GM18867 (cell line): ENCODE measurements around the gene PARK7.

Experiments
- ATAC-seq: cut with Tn5 transposase; IDR thresholded peaks from one replicate; pipeline ENCODE4 v1.9.1; 2021; ENCODE audit warnings: mild to moderate bottlenecking, moderate library complexity; ENCODE audit not compliant: unreplicated experiment

PARK7 gene

DNA sequence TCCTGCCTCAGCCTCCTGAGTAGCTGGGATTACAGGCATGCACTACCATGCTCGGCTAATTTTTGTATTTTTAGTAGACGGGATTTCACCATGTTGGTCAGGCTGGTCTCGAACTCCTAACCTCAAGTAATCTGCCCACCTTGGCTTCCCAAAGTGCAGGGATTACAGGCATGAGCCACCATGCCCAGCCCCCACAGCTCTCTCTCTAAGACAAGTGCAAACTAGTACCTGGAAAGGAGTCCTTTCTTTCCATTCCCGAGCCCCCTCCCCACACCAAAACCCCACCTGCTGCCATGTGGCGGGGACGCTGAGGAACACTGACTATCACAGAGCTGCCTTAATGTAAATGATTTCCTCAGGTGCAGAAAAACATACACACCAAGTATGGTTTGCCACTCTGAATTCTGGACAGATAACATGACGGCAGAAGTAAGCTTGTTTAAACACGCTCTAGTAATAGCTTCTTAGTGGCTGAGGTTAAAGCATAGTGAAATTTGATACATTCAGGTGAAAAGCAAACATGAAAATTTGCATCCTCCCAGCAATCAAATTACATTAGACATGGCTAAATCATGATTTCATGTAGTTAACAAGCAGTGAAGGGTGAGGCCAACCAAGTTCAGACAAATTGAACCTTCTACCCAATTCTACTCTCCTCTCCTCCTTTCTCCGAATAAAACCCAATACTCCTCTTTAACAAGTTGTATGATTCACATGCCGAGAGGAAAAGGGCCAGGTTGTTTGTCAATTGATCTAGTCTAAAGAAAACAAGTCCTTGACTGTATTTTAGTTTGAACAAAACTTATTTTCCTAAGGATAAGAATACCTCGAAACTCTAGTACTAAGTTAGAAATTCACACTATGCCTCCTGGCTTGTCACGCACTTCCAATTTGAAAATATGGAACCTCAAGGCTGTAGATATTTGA is 44.8 kb downstream of the PARK7 start:
- no peak for ATAC-seq

DNA sequence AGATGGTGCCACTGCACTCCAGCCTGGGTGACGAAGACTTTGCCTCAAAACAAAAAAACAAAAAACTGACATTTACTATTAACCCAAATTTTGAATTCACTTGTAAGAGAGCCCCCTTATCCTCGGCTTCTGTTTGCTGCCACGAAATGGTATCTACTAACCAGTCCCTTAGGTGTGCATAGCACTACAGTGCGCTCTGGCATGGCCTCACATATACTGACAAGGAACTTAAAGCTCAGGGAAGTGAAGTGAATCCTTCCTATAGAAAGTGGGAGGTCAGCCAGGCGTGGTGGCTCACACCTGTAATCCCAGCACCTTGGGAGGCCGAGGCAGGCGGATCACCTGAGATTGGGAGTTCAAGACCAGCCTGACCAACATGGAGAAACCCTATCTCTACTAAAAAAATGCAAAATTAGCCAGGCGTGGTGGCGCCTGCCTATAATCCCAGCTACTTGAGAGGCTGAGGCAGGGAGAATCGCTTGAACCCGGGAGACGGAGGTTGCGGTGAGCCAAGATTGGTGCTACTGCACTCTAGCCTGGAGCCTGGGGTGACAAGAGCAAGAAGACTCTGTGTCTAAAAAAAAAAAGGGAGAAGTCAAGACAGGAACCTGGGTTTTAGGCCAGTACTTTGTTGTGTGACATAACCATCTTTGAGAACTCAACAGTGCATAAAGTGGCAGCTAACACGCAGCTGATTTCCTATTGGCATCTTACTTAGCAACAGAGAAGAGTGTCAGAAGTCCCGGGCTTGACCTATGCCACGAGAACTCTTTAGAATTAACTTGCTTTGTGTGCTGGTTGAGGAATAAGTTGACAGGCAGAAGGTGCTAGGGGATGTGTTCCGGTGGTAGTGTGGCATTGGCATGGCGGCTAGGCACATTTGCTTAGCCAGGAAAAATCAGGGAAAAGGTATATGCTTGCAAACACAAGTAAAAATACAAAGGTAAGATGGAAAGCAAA is 47.8 kb downstream of the PARK7 start:
- no peak for ATAC-seq

DNA sequence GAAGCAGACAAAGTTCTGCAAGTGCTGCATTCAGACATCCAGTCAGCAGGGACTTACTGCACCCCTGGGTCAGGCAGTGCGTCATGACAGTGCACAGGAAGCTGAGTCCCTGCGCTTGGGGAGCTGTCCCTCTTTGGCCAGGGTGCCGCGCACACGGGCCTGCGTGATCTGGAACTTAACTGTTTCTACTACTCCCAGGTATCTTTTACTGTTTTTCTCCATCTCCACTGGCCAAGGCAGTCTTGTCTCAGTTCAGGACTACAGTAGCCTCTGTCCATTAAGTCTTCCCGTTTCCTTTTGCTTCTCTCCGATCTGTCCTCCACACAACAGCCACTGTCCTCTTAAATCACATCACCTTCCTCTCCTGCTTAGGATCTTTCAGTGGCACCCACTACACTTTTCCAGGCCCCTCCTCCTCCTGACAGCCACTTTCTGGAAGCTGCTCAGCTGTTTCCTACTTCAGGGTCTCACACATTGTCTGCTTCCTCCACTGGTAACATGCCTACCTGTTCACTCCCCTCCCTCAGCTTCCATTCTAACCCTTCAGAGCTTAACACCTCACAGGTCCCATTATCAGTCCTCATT is 48.7 kb downstream of the PARK7 start:
- ATAC-seq, result no peak

DNA sequence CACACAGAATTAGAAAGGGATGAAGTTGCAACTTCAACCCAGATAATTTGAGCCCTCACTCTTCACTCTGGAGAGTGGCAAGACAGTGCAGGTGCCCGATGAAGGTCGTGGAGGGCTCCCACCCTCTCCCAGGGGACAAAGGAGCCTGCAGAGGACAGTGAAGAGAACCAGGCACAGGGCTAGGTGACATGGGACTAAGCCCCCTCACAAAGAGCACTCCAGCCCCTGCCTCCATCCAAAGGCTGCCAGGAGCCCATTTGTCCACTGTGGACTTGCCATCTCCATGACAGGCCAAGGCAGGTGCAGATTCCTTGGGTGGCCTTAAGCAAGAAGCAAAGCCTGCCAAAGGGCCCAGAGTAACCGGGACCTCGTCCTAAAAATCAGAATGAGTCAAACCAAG is 49.5 kb downstream of the PARK7 start:
- no peak for ATAC-seq

DNA sequence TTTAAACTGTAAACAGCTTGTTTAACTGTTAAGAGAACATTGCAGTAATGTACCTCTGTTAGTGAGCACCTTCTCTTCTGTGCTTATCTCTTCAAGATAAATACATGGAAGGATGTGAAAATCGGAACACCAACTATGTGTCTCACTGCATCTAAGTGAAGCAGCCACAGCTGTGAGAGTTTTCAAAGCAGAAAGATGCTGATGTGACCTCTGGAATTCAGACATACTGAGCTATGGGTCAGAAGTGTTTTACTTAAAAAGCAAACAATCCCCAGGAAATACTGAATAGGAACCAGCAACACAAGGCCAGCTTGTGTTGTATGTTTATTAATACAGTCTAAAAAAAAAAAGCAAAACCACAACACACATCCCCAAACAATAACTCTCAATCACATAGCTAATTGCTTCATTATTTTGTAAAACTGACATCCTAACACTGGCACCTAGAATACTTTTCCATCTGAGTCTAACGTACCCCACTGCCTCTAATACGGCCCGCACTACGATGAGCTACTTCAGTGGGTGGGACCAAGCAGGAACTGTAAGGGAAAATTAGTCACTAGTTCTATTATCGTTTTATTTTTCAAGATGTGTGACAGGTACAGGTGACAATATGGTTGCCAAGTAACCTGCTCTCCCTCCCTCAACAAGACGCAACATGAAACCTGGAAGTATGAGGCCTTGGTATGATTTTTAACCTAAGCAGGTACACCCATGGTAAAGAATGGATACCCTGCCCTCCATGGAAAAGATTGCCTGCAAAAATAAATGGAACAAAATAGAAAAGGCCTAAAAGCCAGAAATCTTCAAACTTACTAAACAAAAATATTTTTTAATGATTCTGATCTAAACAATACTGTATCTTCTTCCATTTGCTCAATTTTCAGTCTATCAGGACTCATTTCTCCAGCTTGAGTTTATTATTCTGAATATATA is 50.7 kb downstream of the PARK7 start:
- ATAC-seq, result no peak

DNA sequence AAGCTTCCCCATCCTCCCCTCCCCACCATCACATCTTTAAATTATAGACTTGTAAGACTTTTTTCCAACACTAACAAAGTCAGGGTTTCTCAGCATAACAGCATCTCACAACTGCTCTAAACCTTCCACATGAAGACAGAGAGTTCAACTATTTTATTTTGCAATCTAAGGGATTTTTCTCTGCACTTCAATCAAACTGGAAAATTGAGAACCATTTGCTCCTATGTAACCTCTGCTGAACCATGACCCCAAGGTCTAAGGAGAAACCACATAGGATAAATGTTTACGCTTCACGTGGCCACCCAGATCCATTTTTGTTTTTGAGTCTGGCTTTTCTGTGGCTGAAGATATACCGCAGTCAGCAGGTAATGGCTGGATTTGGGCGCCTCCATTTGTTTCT is 51.4 kb downstream of the PARK7 start:
- no peak for ATAC-seq

DNA sequence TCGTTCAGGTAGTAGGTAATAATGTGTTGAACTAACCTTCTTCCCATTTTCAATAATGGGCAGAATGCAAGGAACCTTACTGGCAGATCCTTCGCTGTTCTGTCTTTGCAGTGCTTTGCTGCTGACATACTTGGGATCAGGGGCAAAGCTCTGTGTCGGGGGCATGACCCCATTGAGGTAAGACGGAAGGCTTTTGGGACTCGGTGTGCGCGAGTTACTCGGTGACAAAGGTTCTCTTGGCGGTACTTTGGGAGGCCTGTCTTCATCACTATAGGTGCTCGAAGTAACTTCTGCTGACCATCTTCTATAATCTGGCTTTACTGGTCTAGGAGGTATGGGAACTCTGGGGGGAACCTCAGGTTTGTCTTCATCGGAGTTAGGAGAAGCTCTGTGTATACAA is 51.9 kb downstream of the PARK7 start:
- ATAC-seq, result no peak

DNA sequence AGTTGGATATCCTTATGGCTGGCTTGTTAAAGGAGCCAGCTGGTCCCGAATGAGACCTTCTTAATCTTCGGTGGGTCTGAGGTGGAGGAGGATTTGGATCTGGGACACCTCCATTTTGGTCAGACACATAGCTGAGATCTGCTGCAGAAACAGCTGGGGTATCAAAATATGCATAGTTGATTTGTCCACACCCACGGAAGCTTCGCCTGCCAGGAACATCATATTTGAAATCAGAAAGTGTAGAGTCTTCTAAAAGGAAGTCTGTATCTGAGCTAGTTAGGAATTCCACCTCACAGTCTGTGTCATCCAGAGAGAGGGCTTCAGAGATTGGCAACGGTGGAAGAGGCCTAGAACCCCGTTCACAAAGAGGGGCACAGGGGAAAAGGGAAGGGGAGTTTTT is 52.3 kb downstream of the PARK7 start:
- no peak for ATAC-seq

DNA sequence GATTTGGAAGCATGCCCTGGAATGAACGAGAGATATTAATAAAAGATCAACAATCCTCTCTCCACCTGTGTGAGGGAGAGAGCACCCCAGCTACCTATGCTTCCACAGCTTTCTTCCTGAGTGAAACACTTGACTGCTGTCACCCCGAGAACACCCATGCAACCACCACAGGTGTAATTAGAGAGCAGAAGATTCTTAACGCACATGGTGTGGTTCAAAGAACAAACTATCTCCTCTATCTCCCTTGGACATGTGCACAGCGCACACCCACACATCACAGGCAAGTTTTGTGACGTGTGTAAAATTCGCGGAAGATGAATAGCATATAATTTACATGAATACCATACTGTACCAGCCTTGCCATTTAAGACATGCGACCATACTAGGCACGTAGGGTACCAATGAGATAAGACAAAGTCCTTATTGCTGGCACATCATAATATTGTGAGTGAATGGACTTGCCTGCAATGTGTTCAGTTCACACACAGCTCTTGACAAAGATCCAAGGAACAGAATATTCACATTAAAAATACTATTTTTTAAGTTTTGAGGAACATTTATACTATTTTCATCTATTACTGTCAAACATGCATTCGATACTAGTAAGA is 53.0 kb downstream of the PARK7 start:
- no peak for ATAC-seq

DNA sequence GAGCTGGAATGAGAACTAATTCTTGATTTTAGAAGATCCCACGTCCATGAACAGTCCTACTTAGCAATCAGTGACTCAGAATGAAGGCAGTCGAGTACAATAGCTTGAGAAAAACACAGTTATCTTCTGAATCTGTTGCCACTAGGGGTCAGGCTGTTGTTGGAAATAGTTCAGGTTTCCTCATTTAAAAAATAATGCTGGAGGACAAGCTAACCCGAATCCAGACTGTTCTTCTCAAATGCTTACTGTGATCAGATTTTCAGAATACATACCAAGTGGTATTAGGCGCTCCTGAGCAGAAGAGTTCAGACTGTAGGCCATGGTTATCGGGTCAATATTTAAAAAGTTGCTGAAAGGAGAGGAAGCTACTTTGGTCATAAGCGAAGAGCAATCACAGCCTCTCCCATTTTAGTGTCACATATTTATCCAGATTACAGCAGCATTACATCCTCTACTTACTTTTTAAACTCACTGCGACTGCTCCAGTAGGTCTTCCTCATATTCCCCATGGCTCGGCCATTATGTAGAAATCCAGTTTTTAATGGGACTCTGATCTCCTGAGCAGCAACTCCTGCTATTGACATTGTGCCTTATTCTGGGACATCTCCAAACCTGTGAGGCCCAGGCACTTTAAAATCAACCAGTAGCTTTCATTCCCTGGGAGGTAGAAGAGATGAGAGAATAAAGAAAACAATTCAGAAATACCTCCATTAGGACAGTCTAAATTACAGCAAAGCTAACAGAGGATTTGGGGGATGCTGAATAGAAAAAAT is 53.7 kb downstream of the PARK7 start:
- no peak for ATAC-seq

DNA sequence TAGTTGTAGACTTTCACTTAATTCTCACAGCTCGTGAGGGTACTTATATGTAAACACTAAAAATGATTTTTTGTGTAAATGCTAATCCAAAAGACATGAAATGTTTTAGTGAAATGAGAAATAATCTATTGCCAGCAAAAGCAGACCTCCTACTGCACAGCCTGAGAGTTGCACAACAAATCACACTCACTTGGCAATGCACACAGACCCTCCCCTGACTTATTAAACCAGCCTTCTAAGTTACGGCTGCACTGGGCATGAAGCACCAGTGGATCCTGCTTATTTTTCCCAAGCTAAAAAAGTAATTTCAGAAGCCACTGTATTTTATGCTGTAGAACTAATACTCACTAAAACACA is 54.3 kb downstream of the PARK7 start:
- no peak for ATAC-seq

DNA sequence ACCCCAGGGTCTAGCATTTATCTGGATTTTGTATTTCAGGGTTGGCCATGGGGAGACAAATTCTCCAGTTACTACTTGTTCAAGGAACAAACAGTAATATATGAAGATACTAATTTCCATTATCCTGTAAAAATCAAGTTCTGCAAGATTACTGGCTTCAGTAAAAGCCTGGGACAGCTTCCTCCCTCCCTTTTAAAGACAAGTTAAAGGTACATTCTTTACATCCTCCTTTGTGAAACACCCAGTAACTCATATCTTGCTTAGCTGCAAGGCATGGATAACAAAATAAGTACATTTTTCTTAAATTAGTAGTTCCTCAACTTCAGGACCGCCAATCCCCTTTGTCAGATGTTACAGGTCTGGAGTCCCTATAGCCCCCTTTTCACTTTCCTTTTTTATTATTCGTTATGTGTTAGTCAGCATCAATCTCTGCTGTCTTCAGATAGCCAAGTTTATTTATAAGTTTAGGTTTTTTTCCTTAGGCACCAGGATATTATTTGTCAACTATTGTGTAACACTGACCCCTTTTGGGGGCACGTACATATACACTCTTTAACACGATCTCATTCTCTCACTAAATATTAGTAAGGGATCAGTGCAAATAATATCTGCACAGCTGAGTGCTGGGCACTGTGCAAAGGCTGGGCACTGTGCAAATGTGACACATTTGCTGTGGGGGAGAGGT is 54.8 kb downstream of the PARK7 start:
- ATAC-seq, result no peak

DNA sequence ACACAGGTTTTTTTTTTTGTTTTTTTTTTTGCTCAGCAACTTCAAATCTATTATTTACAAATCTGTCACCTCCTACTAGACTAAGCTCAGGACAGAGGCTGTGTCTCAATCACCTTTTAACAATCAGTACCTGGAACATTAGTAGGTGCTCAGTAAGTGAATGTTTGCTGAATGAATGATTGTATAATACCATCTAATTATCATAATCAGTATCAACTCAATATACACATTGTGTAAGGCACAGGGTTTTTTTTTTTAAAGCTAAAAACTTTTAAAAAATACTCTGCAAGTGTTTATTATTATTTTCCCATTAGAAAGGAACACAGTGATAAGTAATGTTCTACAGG is 55.4 kb downstream of the PARK7 start:
- no peak for ATAC-seq

DNA sequence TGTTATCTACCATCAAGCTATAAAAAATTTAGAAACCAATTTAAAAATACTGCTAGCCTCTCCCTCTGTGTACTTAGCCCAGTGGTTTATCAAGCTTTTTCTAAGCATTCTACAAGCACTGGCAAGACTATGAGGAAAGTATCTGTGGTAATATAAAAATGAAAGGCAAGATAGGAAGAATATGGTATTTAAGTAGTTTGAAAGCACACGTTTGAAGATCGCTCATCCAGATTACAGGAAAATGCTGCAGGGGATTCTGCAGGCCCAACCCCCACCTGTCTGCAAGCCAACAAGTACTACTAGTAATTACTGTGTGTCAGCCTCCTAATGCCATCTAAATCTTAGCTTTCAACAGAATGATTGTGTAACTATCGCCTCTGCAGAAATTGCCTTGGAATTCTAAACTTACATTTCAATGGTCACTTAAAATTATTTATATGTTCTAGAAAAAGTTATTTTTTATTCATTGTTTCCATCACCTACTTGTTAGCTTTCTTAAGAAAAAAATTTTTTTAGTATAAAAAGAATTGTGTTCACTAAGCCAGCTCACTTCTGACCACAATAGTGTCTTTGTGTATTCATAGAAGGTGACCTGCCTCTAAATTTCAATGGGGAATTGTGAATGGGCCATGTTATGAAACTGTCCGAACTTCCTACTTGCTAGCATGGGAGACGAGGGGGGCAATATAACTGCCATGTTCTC is 56.1 kb downstream of the PARK7 start:
- no peak for ATAC-seq

DNA sequence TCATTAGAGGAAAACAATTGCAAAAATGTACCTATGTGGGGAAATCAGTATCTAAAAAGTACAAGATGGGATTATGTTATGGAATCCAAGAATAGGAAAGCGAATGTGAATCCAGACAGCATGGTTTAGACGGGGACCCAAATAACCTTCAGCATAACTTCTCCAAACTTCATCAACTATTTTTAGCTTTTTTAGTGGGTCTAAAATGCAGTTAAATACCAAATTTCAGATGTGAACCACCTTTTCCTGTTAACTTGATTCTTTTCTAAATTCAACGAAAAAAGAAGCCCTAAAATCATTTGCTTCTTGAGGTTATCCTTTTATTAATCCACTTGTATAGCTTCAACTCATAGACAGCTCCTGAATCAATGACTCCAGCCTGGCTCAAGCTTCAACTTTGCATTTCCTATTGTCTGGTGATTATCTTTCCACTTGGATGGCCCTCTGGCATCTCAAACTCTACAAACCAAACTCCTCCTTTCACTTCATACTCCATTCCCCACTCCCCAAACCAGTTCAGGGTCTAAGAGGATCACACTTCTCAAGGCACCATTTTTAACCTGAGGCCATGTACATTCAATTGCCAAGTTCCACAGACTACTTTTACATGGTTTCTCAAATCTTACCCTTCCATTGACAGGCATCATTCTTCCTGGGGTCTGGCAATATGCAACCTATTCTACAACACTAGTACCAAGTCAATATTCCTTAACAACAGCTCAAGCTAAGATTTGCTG is 57.1 kb downstream of the PARK7 start:
- no peak for ATAC-seq

DNA sequence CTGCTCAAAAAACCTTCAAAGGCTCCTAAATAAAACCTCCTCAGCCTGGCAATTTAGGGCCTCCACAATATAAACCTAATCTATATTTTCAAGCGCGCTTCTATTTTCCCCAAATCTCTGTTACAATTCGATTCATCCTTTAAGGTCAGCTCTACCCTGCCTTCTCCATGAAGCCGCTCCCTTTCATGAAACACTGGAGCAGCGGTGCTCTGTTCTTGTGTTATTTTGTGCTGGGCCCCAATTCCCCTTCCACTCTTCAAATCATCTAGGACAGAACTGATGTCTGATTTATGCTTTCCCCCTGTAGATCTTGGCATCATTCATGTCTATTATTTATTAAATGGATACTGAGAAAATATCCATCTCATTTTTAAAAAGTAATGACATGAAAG is 57.7 kb downstream of the PARK7 start:
- no peak for ATAC-seq

DNA sequence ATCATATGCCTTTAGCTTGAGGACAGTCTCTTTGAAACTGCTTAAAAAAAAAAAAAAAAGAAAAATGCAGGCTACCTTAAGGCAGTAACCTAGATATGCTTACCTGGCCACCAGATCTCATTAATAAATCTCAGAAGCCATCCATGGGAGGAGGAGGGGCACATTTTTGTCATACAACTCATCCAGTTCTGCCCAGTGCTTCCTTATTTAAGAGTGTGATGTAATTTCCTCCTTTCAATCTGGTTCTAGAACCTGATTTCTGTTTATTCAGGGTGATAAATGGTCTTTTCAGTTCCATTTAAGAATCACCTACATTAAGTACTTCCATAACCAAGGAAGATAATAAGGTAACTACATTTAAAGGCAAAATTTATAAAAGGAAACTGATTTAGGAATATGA is 58.5 kb downstream of the PARK7 start:
- no peak for ATAC-seq
